ENCODE results near the gene KRT34. TPM values are rescaled to one million over a fixed set of nuclear protein-coding genes. Genes with fewer than 3 reads are reported as not detected.

Gene KRT34
- total RNA-seq = 0.43 and 7.0 TPM in 2 replicates

GRCh38 chr17:41381943-41382342 lies at the start of gene KRT34:
TSS of gene KRT34 (minus strand) at chr17:41382306. CDS start at chr17:41382246, 60 bp downstream.

GRCh38 chr17:41424111-41424635 lies 42.1 kb upstream of the KRT34 start, which contains the start of gene KRT37:
TSS of gene KRT37 (minus strand) at chr17:41424585. CDS start at chr17:41424523, 62 bp downstream.

DNA sequence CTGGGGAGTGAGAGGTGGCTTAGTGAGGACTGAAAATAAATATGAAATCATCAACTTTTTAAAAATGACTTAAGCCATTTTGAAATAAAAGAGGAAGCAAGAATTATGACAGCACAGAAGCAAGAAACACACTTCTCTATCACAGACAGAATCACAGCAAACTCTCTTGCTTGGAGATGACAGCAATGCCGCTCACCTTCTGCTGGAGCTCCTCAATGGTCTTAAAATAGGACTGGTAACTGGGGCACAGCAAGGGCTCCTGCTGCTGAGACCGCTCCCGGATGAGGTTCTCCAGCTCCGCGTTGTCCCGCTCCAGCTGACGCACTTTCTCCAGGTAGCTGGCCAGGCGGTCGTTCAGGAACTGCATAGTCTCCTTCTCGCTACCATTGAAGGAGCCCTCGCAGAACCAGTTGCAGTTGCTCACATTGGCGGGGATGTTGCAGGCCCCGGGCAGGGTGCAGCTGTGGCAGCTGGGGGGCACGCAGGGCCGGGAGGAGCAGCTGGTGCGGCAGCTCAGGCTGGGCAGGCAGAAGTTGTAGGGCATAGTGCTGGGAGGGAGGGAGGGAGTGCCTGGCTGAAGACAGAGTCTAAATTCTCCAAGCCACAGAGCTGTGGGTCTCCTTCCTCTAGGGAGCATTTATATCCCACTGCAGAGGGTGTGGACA lies 15.0 kb upstream of the KRT34 start, which contains the start of gene KRT31:
KRT31 (minus strand) TSS at position 613 of the 665 bp plus-strand sequence; CDS start at position 544, 69 bp downstream.

DNA sequence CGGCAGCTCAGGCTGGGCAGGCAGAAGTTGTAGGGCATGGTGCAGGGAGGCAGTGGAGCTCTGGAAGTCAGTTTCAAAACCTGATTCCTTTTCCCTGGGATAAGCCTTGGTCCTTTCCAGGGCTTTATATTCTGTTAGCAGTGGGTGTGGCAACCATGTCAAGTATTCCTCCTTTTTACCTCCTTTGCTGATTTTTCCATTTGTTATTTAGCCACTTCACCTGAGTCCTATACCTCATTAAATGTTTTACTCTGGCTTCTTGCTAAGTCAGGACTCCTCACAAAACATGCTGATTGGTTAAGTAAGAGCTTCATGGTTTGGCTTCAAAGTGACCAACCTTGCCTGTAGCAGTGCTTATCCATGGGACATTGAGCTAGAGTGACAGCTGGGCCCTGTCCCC lies 12.4 kb downstream of the KRT34 start, which contains the start of gene KRT33B:
KRT33B (minus strand) TSS at position 101 of the 400 bp plus-strand sequence; CDS start at position 38, 63 bp downstream.

GRCh38 chr17:41350381-41350878 lies 31.7 kb downstream of the KRT34 start, which contains the start of gene KRT33A:
TSS of gene KRT33A (minus strand) at chr17:41350828. CDS start at chr17:41350767, 61 bp downstream.

Other genes starting within 250 kb of the KRT34 start
- gene KRTAP4-6, start 241.8 kb downstream of the KRT34 start, total RNA-seq = not detected in 2 replicates
- not detected in 2 replicates for gene KRTAP4-5, start 232.5 kb downstream of the KRT34 start, total RNA-seq
- not detected in 2 replicates for gene KRTAP4-4, start 221.6 kb downstream of the KRT34 start, total RNA-seq
- gene KRTAP4-3, start 214.1 kb downstream of the KRT34 start, total RNA-seq = not detected in 2 replicates
- not detected in 2 replicates for gene KRTAP4-2, start 204.1 kb downstream of the KRT34 start, total RNA-seq
- gene KRTAP4-1, start 197.4 kb downstream of the KRT34 start, total RNA-seq = not detected in 2 replicates
- not detected in 2 replicates for gene KRTAP9-1, start 192.4 kb downstream of the KRT34 start, total RNA-seq
- gene KRTAP9-2, start 155.7 kb downstream of the KRT34 start, total RNA-seq = not detected in 2 replicates
- not detected in 2 replicates for gene KRTAP9-3, start 149.9 kb downstream of the KRT34 start, total RNA-seq
- gene KRTAP9-8, start 144.3 kb downstream of the KRT34 start, total RNA-seq = not detected in 2 replicates
- not detected in 2 replicates for gene KRTAP9-4, start 132.6 kb downstream of the KRT34 start, total RNA-seq
- gene KRTAP9-9, start 126.9 kb downstream of the KRT34 start, total RNA-seq = not detected in 2 replicates
- not detected in 2 replicates for gene KRTAP9-6, start 116.9 kb downstream of the KRT34 start, total RNA-seq
- not detected in 2 replicates for gene KRTAP9-7, start 106.6 kb downstream of the KRT34 start, total RNA-seq
- not detected in 2 replicates for gene KRTAP29-1, start 79.5 kb downstream of the KRT34 start, total RNA-seq
- not detected in 2 replicates for gene KRTAP16-1, start 73.0 kb downstream of the KRT34 start, total RNA-seq
- 0.24 TPM in 1 of 2 replicates, not detected in the other for gene KRTAP17-1, start 66.6 kb downstream of the KRT34 start, total RNA-seq
- under 0.01 TPM in 1 of 2 replicates, not detected in the other for gene KRT33A, start 31.5 kb downstream of the KRT34 start, total RNA-seq
- gene KRT33B, start 12.5 kb downstream of the KRT34 start, total RNA-seq = 0.21 and 0.24 TPM in 2 replicates
- 0.24 TPM in 1 of 2 replicates, not detected in the other for gene KRT31, start 15.3 kb upstream of the KRT34 start, total RNA-seq
- not detected in 2 replicates for gene KRT37, start 42.3 kb upstream of the KRT34 start, total RNA-seq
- gene KRT38, start 58.7 kb upstream of the KRT34 start, total RNA-seq = not detected in 2 replicates
- gene KRT32, start 85.1 kb upstream of the KRT34 start, total RNA-seq = not detected in 2 replicates
- gene KRT35, start 98.8 kb upstream of the KRT34 start, total RNA-seq = not detected in 2 replicates
- not detected in 2 replicates for gene KRT36, start 107.6 kb upstream of the KRT34 start, total RNA-seq
- 0.24 and 20.0 TPM in 2 replicates for gene KRT13, start 123.3 kb upstream of the KRT34 start, total RNA-seq
- 38.1 and 92.7 TPM in 2 replicates for gene KRT15, start 136.6 kb upstream of the KRT34 start, total RNA-seq
- gene KRT19, start 146.0 kb upstream of the KRT34 start, total RNA-seq = 3,305 and 10,988 TPM in 2 replicates
- gene KRT9, start 189.8 kb upstream of the KRT34 start, total RNA-seq = 0.72 TPM in 1 of 2 replicates, not detected in the other
- 2,248 and 2,437 TPM in 2 replicates for gene KRT14, start 204.6 kb upstream of the KRT34 start, total RNA-seq
- gene KRT16, start 230.5 kb upstream of the KRT34 start, total RNA-seq = 2,720 and 3,196 TPM in 2 replicates
- 21,656 and 29,975 TPM in 2 replicates for gene KRT17, start 242.3 kb upstream of the KRT34 start, total RNA-seq